Measurements from ENCODE around the gene AP2M1. TPM values are rescaled to one million over a fixed set of nuclear protein-coding genes. Genes with fewer than 3 reads are reported as not detected.

AP2M1 gene
- total and polyA plus RNA-seq, 2 of the 13 experiments (the other 11 are each of a cell fraction or from before 2014, with no cell fraction given) = 126 to 146 TPM

DNA sequence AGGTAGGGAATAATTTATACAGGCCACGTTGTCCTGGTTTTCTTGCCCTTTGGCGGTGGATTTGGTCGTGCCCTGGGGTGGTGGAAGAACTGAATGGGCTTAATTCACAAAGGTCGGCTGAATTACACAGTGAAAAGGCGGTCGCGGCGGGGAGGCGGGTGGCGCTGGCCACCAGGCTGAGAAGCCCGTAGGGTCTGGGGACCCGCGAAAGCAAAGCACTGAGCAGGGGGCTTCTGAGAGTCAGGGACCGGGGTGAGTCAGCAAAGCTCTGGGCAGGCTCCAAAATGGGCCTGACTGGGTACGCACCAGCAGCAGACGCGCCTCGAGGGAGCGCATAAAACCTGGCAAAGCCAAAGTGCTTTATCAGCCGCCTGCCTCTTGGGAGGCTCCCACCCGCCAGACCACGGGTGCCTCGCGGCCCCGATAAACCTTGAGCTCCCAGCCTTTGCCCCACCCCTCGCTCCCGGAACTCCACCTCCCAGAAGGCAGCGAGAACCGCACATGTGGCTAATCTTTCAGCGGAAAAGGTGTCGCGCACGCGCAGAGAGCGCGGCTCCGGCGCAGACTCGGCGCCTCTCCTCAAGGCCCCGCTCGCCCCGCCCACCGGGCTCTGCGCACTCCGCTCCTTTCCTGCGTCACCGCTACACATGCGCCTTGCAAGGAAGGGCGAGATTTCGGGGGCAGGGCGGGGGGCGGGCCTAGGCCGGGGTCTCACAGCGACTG is 11.0 kb downstream of the AP2M1 start (continued):
- TF ChIP-seq ZNF326 (CRISPR knock-in tag; IDR thresholded peaks at IDR 0.05; ENCODE audit: borderline replicate concordance) = no peak
- TF ChIP-seq ZFAT (CRISPR knock-in tag; conservative IDR thresholded peaks at IDR 0.05) = no peak
- no peak; the same call in 1 of the 2 replicates for TF ChIP-seq IRF9 (CRISPR knock-in tag; IDR thresholded peaks at IDR 0.05; ENCODE audit: borderline replicate concordance)
- TF ChIP-seq, protein P1, sequence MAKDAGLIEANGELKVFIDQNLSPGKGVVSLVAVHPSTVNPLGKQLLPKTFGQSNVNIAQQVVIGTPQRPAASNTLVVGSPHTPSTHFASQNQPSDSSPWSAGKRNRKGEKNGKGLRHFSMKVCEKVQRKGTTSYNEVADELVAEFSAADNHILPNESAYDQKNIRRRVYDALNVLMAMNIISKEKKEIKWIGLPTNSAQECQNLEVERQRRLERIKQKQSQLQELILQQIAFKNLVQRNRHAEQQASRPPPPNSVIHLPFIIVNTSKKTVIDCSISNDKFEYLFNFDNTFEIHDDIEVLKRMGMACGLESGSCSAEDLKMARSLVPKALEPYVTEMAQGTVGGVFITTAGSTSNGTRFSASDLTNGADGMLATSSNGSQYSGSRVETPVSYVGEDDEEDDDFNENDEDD (CRISPR knock-in tag; IDR thresholded peaks at IDR 0.05; ENCODE audit: borderline replicate concordance) = peak; percentile 77; the same call in 1 of the 2 replicates
- no peak for TF ChIP-seq ZNF589 (CRISPR knock-in tag; conservative IDR thresholded peaks at IDR 0.05)
- TF ChIP-seq XBP1 (CRISPR knock-in tag; IDR thresholded peaks at IDR 0.05) = peak; percentile 49; the same call in 1 of the 2 replicates
- peak; percentile 92 for TF ChIP-seq MYC (CRISPR knock-in tag; IDR thresholded peaks at IDR 0.05; ENCODE audit: borderline replicate concordance)
- TF ChIP-seq ATF3 (CRISPR knock-in tag; IDR thresholded peaks at IDR 0.05) = no peak
- no peak for TF ChIP-seq CCDC6 (CRISPR knock-in tag; IDR thresholded peaks at IDR 0.05)
- TF ChIP-seq ZNF607 (CRISPR knock-in tag; IDR thresholded peaks at IDR 0.05; ENCODE audit: borderline replicate concordance) = peak; percentile 89; the same call in 1 of the 2 replicates
- peak; percentile 73; the same call in 1 of the 2 replicates for TF ChIP-seq YEATS2 (CRISPR knock-in tag; IDR thresholded peaks at IDR 0.05; ENCODE audit: borderline replicate concordance)
- no peak for TF ChIP-seq STAG1 (CRISPR knock-in tag; IDR thresholded peaks at IDR 0.05)
- peak; percentile 44; the same call in 1 of the 2 replicates for TF ChIP-seq PHF21A (CRISPR knock-in tag; IDR thresholded peaks at IDR 0.05)
- TF ChIP-seq ZNF646 (CRISPR knock-in tag; IDR thresholded peaks at IDR 0.05) = no peak
- TF ChIP-seq KDM4B (CRISPR knock-in tag; IDR thresholded peaks at IDR 0.05) = no peak
- peak; percentile 72 for TF ChIP-seq ZBTB38 (CRISPR knock-in tag; IDR thresholded peaks at IDR 0.05)
- peak; percentile 48 for TF ChIP-seq ZNF883 (CRISPR knock-in tag; IDR thresholded peaks at IDR 0.05; ENCODE audit: not compliant biosample characterization)
- no peak for TF ChIP-seq BRCA1 (CRISPR knock-in tag; IDR thresholded peaks at IDR 0.05)
- peak; percentile 58; the same call in 1 of the 2 replicates for TF ChIP-seq ZNF792 (CRISPR knock-in tag; IDR thresholded peaks at IDR 0.05)
- TF ChIP-seq, protein P2, sequence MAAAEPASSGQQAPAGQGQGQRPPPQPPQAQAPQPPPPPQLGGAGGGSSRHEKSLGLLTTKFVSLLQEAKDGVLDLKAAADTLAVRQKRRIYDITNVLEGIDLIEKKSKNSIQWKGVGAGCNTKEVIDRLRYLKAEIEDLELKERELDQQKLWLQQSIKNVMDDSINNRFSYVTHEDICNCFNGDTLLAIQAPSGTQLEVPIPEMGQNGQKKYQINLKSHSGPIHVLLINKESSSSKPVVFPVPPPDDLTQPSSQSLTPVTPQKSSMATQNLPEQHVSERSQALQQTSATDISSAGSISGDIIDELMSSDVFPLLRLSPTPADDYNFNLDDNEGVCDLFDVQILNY (CRISPR knock-in tag; conservative IDR thresholded peaks at IDR 0.05) = peak; percentile 53; the same call in 1 of the 2 replicates
